Body of pancreas (tissue), 4 donors: ENCODE data around the gene TAF7.

Experiments used
- CTCF ChIP-seq, 7 experiments: fragments of 450-650 bp in 4 of 7; fragments of 200-600 bp in 3 of 7; sonication (generic) in 3 of 7; IDR thresholded peaks; one replicate each; pipeline ENCODE4 v1.5.1; 2016 to 2019; ENCODE audit warnings: antibody characterized with exemption in 7 of 7
- POLR2A ChIP-seq, 3 donors: fragments of 450-650 bp; IDR thresholded peaks; one replicate each; pipeline ENCODE4 v1.6.1; 2016; ENCODE audit warnings: antibody characterized with exemption in 3 of 3, mild to moderate bottlenecking in 2 of 3

GRCh38 chr5:141328231-141328630, 7.6 kb upstream of the TAF7 start:
- TF ChIP-seq POLR2A (IDR thresholded peaks at IDR 0.05) (no peak), CTCF (IDR thresholded peaks at IDR 0.05) (no peak)
